SU-DHL-6 (cell line): ENCODE data around the gene PRKN.

Experiments used
- CTCF ChIP-seq: fragments of 200-600 bp; sonication (generic); IDR thresholded peaks from one replicate; pipeline ENCODE4 v1.5.1; 2017; ENCODE audit warnings: antibody characterized with exemption, mild to moderate bottlenecking, low read length, moderate library complexity; ENCODE audit not compliant: insufficient read depth, poor library complexity, severe bottlenecking
- EZH2phosphoT487 ChIP-seq: fragments of 200-600 bp; sonication (generic), shearing (Covaris generic); conservative IDR thresholded peaks from 2 replicates; pipeline ENCODE4 v1.6.1; 2018; ENCODE audit warnings: mild to moderate bottlenecking, antibody characterized with exemption, low read length, moderate library complexity, mixed read lengths

GRCh38 chr6:161372422-161372793, 1355.2 kb downstream of the PRKN start:
- TF ChIP-seq CTCF (no peak), EZH2phosphoT487 (no peak)
